Osteoblast (primary cell): ENCODE data around the gene STX11. TPM values are rescaled to one million over a fixed set of nuclear protein-coding genes. Genes with fewer than 3 reads are reported as not detected.
A peak's percentile ranks its signal among the peaks of the same experiment; 100 is the strongest.

ENCODE experiments used
- DNase-seq: peaks from one replicate; pipeline ENCODE4 v3.0.0; 2011; ENCODE audit warnings: low spot score, mixed read lengths; ENCODE audit not compliant: insufficient read length; ENCODE audit errors: missing footprints
- H2AFZ ChIP-seq: 2 replicates; pipeline ENCODE4 v1.6.0; 2011; ENCODE audit warnings: mild to moderate bottlenecking, low read length
- H3K27ac ChIP-seq: 2 replicates; pipeline ENCODE4 v1.5.1; 2011; ENCODE audit warnings: mild to moderate bottlenecking, low read depth, low read length, moderate library complexity
- H3K27me3 ChIP-seq: 2 replicates; pipeline ENCODE4 v1.6.0; 2012; ENCODE audit warnings: mild to moderate bottlenecking, control low read depth, inconsistent platforms, low read length, moderate library complexity; ENCODE audit not compliant: insufficient read depth
- H3K36me3 ChIP-seq: 2 replicates; pipeline ENCODE4 v1.5.1; 2011; ENCODE audit warnings: mild to moderate bottlenecking, low read length, control low read depth, moderate library complexity; ENCODE audit not compliant: insufficient read depth
- H3K4me1 ChIP-seq: 2 replicates; pipeline ENCODE4 v1.5.1; 2011; ENCODE audit warnings: mild to moderate bottlenecking, low read length, control low read depth, moderate library complexity; ENCODE audit not compliant: insufficient read depth
- H3K4me2 ChIP-seq: 2 replicates; pipeline ENCODE4 v1.6.0; 2011; ENCODE audit warnings: mild to moderate bottlenecking, low read length; ENCODE audit not compliant: insufficient read depth
- H3K4me3 ChIP-seq: fragments of 200-600 bp; sonication (generic); 3 replicates; pipeline ENCODE4 v1.5.1; 2012; ENCODE audit warnings: mild to moderate bottlenecking, low read length, inconsistent platforms; ENCODE audit not compliant: insufficient read depth
- H3K79me2 ChIP-seq: 2 replicates; pipeline ENCODE4 v1.6.0; 2012; ENCODE audit warnings: mild to moderate bottlenecking, low read length, control low read depth, inconsistent platforms; ENCODE audit not compliant: insufficient read depth
- H3K9me3 ChIP-seq: 2 replicates; pipeline ENCODE4 v1.5.1; 2011; ENCODE audit warnings: low read depth, low read length, control low read depth
- H4K20me1 ChIP-seq: 2 replicates; pipeline ENCODE4 v1.6.0; 2012; ENCODE audit warnings: mild to moderate bottlenecking, low read length, control low read depth; ENCODE audit not compliant: insufficient read depth
- CTCF ChIP-seq: IDR thresholded peaks from 2 replicates; pipeline ENCODE4 v1.5.1; 2011; ENCODE audit warnings: mild to moderate bottlenecking, low read depth, low read length, moderate library complexity; ENCODE audit errors: extremely low read depth
- total RNA-seq: library from RNA; depleted of rRNA; stranded (reverse); fragments of >200 nt; gene quantifications from 2 replicates; pipeline ENCODE4 v1.2.3, GENCODE V29; 2012

STX11 gene
- total RNA-seq, 1 donor = 0.36 TPM

GRCh38 chr6:144149558-144149893 is 791 bp upstream of the STX11 start:
- no peaks in the 10 kb centered on the region for H3K79me2 ChIP-seq
- peak overlapping the region; percentile 78 for H3K4me3 ChIP-seq
- H3K36me3 ChIP-seq = no peaks in the 10 kb centered on the region
- H3K4me1 ChIP-seq = peaks cover 7% of the 10 kb centered on the region
- DNase-seq = no peak
- H4K20me1 ChIP-seq = no peaks in the 10 kb centered on the region
- peak overlapping the region; percentile 87 for H2AFZ ChIP-seq
- H3K9me3 ChIP-seq = no peaks in the 10 kb centered on the region
- H3K4me2 ChIP-seq = peak overlapping the region; percentile 94
- H3K27ac ChIP-seq = no peak overlapping the region
- TF ChIP-seq CTCF = no peak
- H3K27me3 ChIP-seq = peaks cover 18% of the 10 kb centered on the region

GRCh38 chr6:144150710-144151657 is 667 bp downstream of the STX11 start:
- Histone ChIP-seq H3K79me2 (no peaks in the 10 kb centered on the region), H3K27ac (no peak overlapping the region), H3K4me2 (peak overlapping the region; percentile 94), H4K20me1 (no peaks in the 10 kb centered on the region), H3K27me3 (peaks cover 18% of the 10 kb centered on the region), H3K36me3 (no peaks in the 10 kb centered on the region), H3K4me3 (peak overlapping the region; percentile 78), H3K4me1 (peaks cover 7% of the 10 kb centered on the region), H3K9me3 (no peaks in the 10 kb centered on the region), H2AFZ (peak overlapping the region; percentile 75)
- no peak for DNase-seq
- no peak for TF ChIP-seq CTCF

- Histone ChIP-seq H3K27ac (no peak overlapping the region), H4K20me1 (no peaks in the 10 kb centered on the region), H3K36me3 (no peaks in the 10 kb centered on the region), H3K9me3 (no peaks in the 10 kb centered on the region), H3K79me2 (no peaks in the 10 kb centered on the region), H2AFZ (no peak overlapping the region), H3K27me3 (peaks cover 18% of the 10 kb centered on the region), H3K4me3 (no peak overlapping the region), H3K4me1 (peaks cover 8% of the 10 kb centered on the region), H3K4me2 (no peak overlapping the region)
- no peak for DNase-seq
- no peak for TF ChIP-seq CTCF
Observed at GRCh38 chr6:144152334-144152900, 2.1 kb downstream of the STX11 start.

- H4K20me1 ChIP-seq = no peaks in the 10 kb centered on the region
- H3K36me3 ChIP-seq = no peaks in the 10 kb centered on the region
- no peak overlapping the region for H3K4me2 ChIP-seq
- no peak for TF ChIP-seq CTCF
- no peak for DNase-seq
- no peak overlapping the region for H2AFZ ChIP-seq
- no peaks in the 10 kb centered on the region for H3K9me3 ChIP-seq
- peaks cover 18% of the 10 kb centered on the region for H3K27me3 ChIP-seq
- no peaks in the 10 kb centered on the region for H3K79me2 ChIP-seq
- H3K4me3 ChIP-seq = no peak overlapping the region
- no peak overlapping the region for H3K27ac ChIP-seq
- H3K4me1 ChIP-seq = peaks cover 17% of the 10 kb centered on the region
Observed at GRCh38 chr6:144153260-144153659, 2.9 kb downstream of the STX11 start.
